Common myeloid progenitor, CD34-positive (primary cell): ENCODE data around the gene KRTAP10-4.
"Not testable (repeated sequence)": the region's sequence is repeated elsewhere in the genome, so short reads cannot be mapped to it uniquely, and the experiment has no call there.

Source experiments
- CTCF ChIA-PET: fragments of 350-600 bp; sonication (Branson Sonifier 250); formaldehyde crosslinking; loops from one replicate; lab custom pipeline; 2021; ENCODE audit warnings: antibody characterized with exemption; lab: Charles Lee
- POLR2A ChIA-PET: fragments of 350-600 bp; sonication (Branson Sonifier 250); formaldehyde crosslinking; loops from one replicate; lab custom pipeline; 2021; ENCODE audit warnings: antibody characterized with exemption; lab: Charles Lee
- DNase-seq, 3 donors: peaks; one replicate each; pipeline versions ENCODE4 v3.0.0 to v3.0.0-alpha.2; 2013
- H3K27ac ChIP-seq, 2 experiments: 1 replicate in 1 of 2; 2 replicates in 1 of 2; pipeline ENCODE4 v1.7.0; 2013; ENCODE audit warnings: inconsistent platforms in 2 of 2, low read length in 2 of 2, mild to moderate bottlenecking in 2 of 2, low read depth in 1 of 2, moderate library complexity in 1 of 2; ENCODE audit not compliant: severe bottlenecking in 2 of 2, insufficient read depth in 1 of 2, poor library complexity in 1 of 2
- H3K27me3 ChIP-seq, 5 experiments: replicated peaks in 2 of 5; 1 replicate in 3 of 5; 2 replicates in 2 of 5; pipeline versions ENCODE4 v1.6.1 to v1.7.0; 2013; ENCODE audit warnings: low read length in 4 of 5, mild to moderate bottlenecking in 2 of 5, moderate library complexity in 2 of 5, inconsistent platforms in 1 of 5; ENCODE audit not compliant: insufficient read depth in 5 of 5, control insufficient read depth in 4 of 5
- H3K36me3 ChIP-seq, 4 experiments: 1 replicate in 2 of 4; 2 replicates in 2 of 4; pipeline versions ENCODE4 v1.6.1 to v1.7.0; 2013; ENCODE audit warnings: low read length in 3 of 4, control low read depth in 1 of 4, mild to moderate bottlenecking in 1 of 4; ENCODE audit not compliant: control insufficient read depth in 4 of 4, insufficient read depth in 4 of 4
- H3K4me1 ChIP-seq, 4 experiments: 1 replicate in 3 of 4; 2 replicates in 1 of 4; pipeline versions ENCODE4 v1.6.1 to v1.7.1; 2013; ENCODE audit warnings: low read length in 3 of 4, mild to moderate bottlenecking in 3 of 4, control low read depth in 1 of 4, inconsistent platforms in 1 of 4, moderate library complexity in 1 of 4; ENCODE audit not compliant: control insufficient read depth in 4 of 4, insufficient read depth in 4 of 4; ENCODE audit errors: control extremely low read depth in 1 of 4
- H3K4me3 ChIP-seq, 7 experiments: 1 replicate in 4 of 7; 2 replicates in 3 of 7; pipeline versions ENCODE4 v1.5.1 to v1.7.0; 2013; ENCODE audit warnings: mild to moderate bottlenecking in 7 of 7, low read length in 6 of 7, moderate library complexity in 6 of 7, inconsistent platforms in 2 of 7, low read depth in 2 of 7, control low read depth in 1 of 7; ENCODE audit not compliant: insufficient read depth in 4 of 7, control insufficient read depth in 1 of 7; ENCODE audit errors: extremely low read depth in 1 of 7
- H3K9me3 ChIP-seq, 5 experiments: 1 replicate in 4 of 5; 2 replicates in 1 of 5; pipeline versions ENCODE4 v1.6.1 to v1.7.1; 2013; ENCODE audit warnings: low read length in 4 of 5, mild to moderate bottlenecking in 2 of 5, inconsistent platforms in 1 of 5, low read depth in 1 of 5, moderate library complexity in 1 of 5; ENCODE audit not compliant: control insufficient read depth in 4 of 5, insufficient read depth in 2 of 5; ENCODE audit errors: control extremely low read depth in 1 of 5
- WGBS: methylation state at CpG from one replicate; pipeline ENCODE4 v1.1.5; 2013; ENCODE audit not compliant: insufficient coverage; 5-methylcytosine and 5-hydroxymethylcytosine counted together

Gene KRTAP10-4

DNA sequence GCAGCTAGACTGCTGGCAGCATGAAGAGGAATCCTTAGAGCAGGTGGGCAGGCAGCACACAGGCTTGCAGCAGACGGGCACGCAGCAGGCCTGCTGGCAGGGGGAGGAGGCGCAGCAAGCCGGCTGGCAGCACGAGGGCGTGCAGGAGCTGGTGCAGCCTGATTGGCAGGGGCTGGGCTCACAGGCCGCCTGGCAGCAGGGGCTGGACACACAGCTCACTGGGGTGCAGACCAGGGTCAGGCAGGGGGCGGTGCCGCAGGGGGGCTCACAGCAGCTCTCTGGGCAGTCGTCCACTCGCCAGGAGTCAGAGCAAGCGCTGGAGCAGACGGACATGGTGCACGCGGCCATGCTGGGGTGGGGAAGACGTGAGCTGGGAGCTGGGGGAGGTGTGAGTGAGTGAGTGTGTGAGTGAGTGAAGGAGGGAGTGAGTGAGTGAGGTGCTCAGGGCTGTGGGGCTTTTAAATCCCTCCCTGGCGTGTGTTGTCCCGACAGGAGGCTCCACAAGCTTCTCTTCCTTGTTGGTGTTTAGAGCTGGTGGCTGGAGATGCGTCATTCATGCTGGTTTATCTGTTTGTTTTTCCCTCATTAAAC lies 6.8 kb downstream of the KRTAP10-4 start, which contains the start of gene KRTAP10-5:
KRTAP10-5 (minus strand) TSS at position 374 of the 591 bp plus-strand sequence; CDS start at position 348, 26 bp downstream.
- H3K4me3 ChIP-seq, POLR2A ChIA-PET, CTCF ChIA-PET, H3K36me3 ChIP-seq, H3K27ac ChIP-seq, DNase-seq, H3K4me1 ChIP-seq: not testable (repeated sequence)
- peaks cover 0 to 43% (median 0%) of the 10 kb centered on the region in 5 experiments for H3K27me3 ChIP-seq
- peaks cover 2 to 30% (median 17%) of the 10 kb centered on the region in 5 experiments for H3K9me3 ChIP-seq
- 36% methylated on average over 7 of the region's 19 CpGs for WGBS

DNA sequence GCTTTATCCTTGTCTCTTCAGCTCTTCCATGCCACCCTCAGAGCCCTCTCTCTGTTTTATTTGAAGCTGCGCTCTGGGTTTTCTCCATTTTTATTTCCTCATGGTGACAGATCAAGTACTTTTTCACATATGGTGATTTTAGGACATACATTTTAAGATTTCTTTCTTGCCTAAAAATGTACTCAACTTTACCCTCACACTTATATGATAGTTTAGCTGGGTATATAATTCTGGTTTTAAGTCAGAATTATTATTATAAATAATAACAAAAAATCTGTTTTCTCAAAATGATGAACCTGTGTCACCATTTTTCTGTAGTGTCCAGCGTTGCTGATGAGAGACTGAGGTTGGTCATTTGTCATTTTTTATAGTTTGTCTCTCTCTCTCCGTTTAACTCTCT lies 7.6 kb downstream of the KRTAP10-4 start:
- Histone ChIP-seq H3K36me3 (no peaks in the 10 kb centered on the region), H3K4me1 (no peaks in the 10 kb centered on the region), H3K4me3 (no peak overlapping the region), H3K9me3 (peaks cover 2 to 33% (median 17%) of the 10 kb centered on the region in 5 experiments), H3K27me3 (peaks cover 0 to 39% (median 2%) of the 10 kb centered on the region in 5 experiments), H3K27ac (no peak overlapping the region)
- WGBS, result 86% methylated on average over 1 of the region's 3 CpGs
- CTCF ChIA-PET, result no interaction called here
- POLR2A ChIA-PET, result no interaction called here
- DNase-seq, result no peak

DNA sequence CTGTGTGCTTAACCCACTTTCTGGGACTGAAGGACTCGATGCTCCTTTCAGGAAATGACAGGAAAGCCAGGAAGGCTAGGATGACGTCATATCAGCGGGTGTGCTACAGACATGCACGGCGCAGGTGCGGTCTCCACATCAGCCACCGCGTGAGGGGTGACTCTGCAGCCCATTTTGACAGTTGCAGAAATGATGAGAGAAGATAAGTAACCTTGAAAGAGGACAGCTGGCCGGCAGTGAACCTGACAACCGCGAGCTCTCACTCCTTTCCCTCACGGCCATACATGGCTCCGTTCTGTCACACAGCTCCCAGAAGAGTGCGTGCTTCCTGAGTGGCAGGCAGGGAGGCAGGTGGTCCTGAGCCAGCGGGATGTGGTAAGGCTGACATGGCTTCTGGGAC lies 8.5 kb downstream of the KRTAP10-4 start:
- Histone ChIP-seq H3K27me3 (peaks cover 0 to 40% (median 2%) of the 10 kb centered on the region in 5 experiments), H3K4me3 (no peak overlapping the region), H3K36me3 (no peaks in the 10 kb centered on the region), H3K27ac (no peak overlapping the region), H3K4me1 (no peaks in the 10 kb centered on the region), H3K9me3 (peaks cover 2 to 33% (median 17%) of the 10 kb centered on the region in 5 experiments)
- ChIA-PET CTCF (no interaction called here), POLR2A (no interaction called here)
- no peak for DNase-seq
- 91% methylated on average over 9 of the region's 15 CpGs for WGBS

DNA sequence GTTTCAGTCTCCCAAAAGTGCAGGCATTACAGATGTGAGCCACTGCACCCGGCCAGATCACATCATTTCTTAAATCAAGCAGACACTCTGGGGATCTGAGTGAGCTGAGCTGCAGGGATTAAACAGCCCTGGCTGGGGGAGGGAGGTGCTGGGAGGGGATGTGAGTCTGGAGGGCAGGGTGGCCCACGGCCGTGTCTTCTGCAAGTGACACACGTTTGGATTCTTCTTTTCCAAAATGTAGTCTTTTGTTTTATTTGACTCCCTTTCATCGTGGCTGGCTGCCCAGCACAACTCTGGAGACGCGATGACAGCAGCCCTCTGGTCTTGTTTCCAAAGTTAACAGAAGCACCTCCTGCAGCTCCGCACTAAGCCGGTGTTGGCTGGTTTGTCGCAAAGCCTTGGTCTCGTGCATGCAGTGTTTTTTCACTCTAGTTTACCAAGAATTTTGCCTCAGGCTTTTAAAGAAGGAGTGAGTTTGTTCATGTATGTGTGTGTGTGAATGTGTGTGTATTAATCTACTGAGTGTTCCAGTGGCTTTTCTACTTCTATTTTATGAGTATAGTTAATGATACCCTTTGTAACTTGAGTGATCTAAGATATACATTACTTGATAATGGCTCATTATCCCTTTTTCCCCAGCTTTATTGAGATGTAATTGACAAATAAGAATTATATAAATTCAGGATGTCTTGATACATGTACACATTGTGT lies 9.7 kb downstream of the KRTAP10-4 start:
- POLR2A ChIA-PET, result no interaction called here
- no peaks in the 10 kb centered on the region for H3K4me1 ChIP-seq
- H3K27ac ChIP-seq, result no peak overlapping the region
- DNase-seq, result no peak
- 54% methylated on average over 10 of the region's 11 CpGs for WGBS
- H3K4me3 ChIP-seq, result no peak overlapping the region
- CTCF ChIA-PET, result no interaction called here
- H3K27me3 ChIP-seq, result peaks cover 0 to 38% (median 2%) of the 10 kb centered on the region in 5 experiments
- H3K36me3 ChIP-seq, result no peaks in the 10 kb centered on the region
- H3K9me3 ChIP-seq, result peaks cover 2 to 29% (median 13%) of the 10 kb centered on the region in 5 experiments

DNA sequence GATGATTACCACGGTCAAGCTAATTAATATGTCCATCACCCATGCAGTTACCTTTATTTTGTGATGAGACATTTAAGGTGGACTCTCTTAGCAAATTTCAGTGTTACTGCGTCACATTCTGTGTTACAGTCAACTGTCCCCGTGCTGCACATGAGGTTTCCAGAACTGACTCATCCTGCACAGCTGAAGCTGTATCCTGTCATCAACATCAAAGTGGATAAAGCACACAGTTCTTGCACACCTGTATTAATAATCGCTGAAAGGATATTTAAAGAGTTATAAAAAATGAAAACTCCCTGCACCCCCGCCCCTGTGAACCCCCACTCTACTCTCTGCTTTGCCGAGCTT lies 10.2 kb downstream of the KRTAP10-4 start:
- H3K4me3 ChIP-seq, result no peak overlapping the region
- no peak for DNase-seq
- H3K4me1 ChIP-seq, result no peaks in the 10 kb centered on the region
- POLR2A ChIA-PET, result no interaction called here
- peaks cover 0 to 38% (median 2%) of the 10 kb centered on the region in 5 experiments for H3K27me3 ChIP-seq
- 90% methylated on average over 3 of the region's 6 CpGs for WGBS
- peaks cover 2 to 24% (median 8%) of the 10 kb centered on the region in 5 experiments for H3K9me3 ChIP-seq
- no peak overlapping the region for H3K27ac ChIP-seq
- H3K36me3 ChIP-seq, result no peaks in the 10 kb centered on the region
- CTCF ChIA-PET, result no interaction called here

DNA sequence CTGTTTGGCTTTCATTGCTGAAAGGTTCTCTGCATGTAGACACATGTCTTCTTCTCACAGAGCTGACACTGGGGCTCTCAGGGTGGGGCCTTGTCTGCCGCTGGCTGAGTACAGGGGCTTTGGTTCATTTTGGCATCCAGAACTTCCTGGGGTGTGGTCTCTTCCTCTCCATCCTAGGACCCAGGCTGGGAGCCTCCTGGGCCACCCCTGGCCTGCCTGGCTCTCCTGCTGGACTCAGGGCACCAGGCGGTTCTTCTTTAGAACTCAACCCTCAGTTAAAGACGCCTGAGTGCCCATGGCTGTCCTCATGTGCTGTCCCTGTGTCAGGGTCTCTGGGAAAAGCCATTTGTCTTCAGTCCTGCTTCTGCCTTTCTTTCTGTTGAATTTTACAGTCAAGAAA lies 12.4 kb downstream of the KRTAP10-4 start:
- Histone ChIP-seq H3K9me3 (peaks cover 2 to 23% (median 8%) of the 10 kb centered on the region in 5 experiments), H3K27ac (no peak overlapping the region), H3K4me3 (no peak overlapping the region), H3K4me1 (no peaks in the 10 kb centered on the region), H3K27me3 (peaks cover 0 to 32% (median 2%) of the 10 kb centered on the region in 5 experiments), H3K36me3 (no peaks in the 10 kb centered on the region)
- CTCF ChIA-PET, result no interaction called here
- WGBS, result 86% methylated on average over 3 of the region's 3 CpGs
- no peak for DNase-seq
- POLR2A ChIA-PET, result no interaction called here

DNA sequence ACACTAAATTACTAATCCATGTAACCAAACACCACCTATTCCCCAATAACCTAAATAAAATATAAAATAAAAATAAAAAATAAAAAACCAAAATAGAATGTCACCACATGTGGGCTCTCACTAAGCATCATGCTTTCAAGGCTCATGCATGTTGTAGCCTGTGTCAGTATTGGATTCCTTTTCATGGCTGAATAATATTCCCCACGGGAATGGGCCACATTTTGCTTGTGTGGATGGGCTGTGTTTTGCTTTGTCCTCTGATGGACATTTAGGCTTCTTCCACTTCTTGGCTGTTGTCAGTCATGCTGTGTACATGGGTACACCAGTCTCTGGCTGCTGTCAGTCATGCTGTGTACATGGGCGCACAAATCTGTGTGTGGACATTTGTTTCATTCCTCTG lies 15.6 kb downstream of the KRTAP10-4 start:
- no peak overlapping the region for H3K27ac ChIP-seq
- H3K4me1 ChIP-seq, result peaks cover 0 to 4% (median 0%) of the 10 kb centered on the region in 4 experiments
- 90% methylated on average over 1 of the region's 2 CpGs for WGBS
- H3K4me3 ChIP-seq, result no peak overlapping the region
- CTCF ChIA-PET, result no interaction called here
- DNase-seq, result no peak
- no peaks in the 10 kb centered on the region for H3K36me3 ChIP-seq
- H3K9me3 ChIP-seq, result peaks cover 0 to 8% (median 3%) of the 10 kb centered on the region in 5 experiments
- peaks cover 0 to 16% (median 2%) of the 10 kb centered on the region in 5 experiments for H3K27me3 ChIP-seq
- POLR2A ChIA-PET, result no interaction called here
